Measurements from ENCODE around the gene GHRHR.

The GHRHR gene

GRCh38 chr7:30977222-30977621 is 13.5 kb downstream of the GHRHR start:
- TF ChIP-seq CTCF (conservative IDR thresholded peaks at IDR 0.05; ENCODE audit: low read depth), result no peak
- no peak overlapping the region for H3K27ac ChIP-seq
- POLR2A ChIA-PET (ENCODE audit: low non-redundant PET), result no interaction called here
- CTCF ChIA-PET, result interaction anchor here (0.6 to 0.9 kb wide), 3 partner anchors 176 to 471 kb away, joined by 3 to 4 read pairs (median 3); no protein-coding TSS in a partner anchor
- DNase-seq (ENCODE audit: low spot score), result no peak

GRCh38 chr7:30977896-30978564 is 14.3 kb downstream of the GHRHR start:
- no peak; the same call in 1 of the 2 replicates for TF ChIP-seq CTCF (conservative IDR thresholded peaks at IDR 0.05; ENCODE audit: low read depth)
- H3K27ac ChIP-seq, result no peak overlapping the region
- DNase-seq (ENCODE audit: low spot score), result peak; percentile 34
- CTCF ChIA-PET, result interaction anchor here (0.6 to 1.0 kb wide), 3 partner anchors 178 to 187 kb away, joined by 3 to 4 read pairs (median 4); no protein-coding TSS in a partner anchor
- POLR2A ChIA-PET (ENCODE audit: low non-redundant PET), result no interaction called here

- no peak for DNase-seq (ENCODE audit: low spot score)
- H3K27ac ChIP-seq, result no peak overlapping the region
- CTCF ChIA-PET, result interaction anchor here (1.1 kb wide), 1 partner anchor 155 kb away, joined by 4 read pairs; no protein-coding TSS in a partner anchor
- TF ChIP-seq CTCF (conservative IDR thresholded peaks at IDR 0.05; ENCODE audit: low read depth), result no peak
- POLR2A ChIA-PET (ENCODE audit: low non-redundant PET), result no interaction called here
These were observed 15.3 kb downstream of the GHRHR start for GRCh38 chr7:30979027-30979426.

GRCh38 chr7:30980194-30980593 is 16.4 kb downstream of the GHRHR start:
- TF ChIP-seq CTCF (conservative IDR thresholded peaks at IDR 0.05; ENCODE audit: low read depth), result no peak
- H3K27ac ChIP-seq, result no peak overlapping the region
- ChIA-PET POLR2A (ENCODE audit: low non-redundant PET) (no interaction called here), CTCF (no interaction called here)
- DNase-seq (ENCODE audit: low spot score), result no peak

- ChIA-PET CTCF (interaction anchor here (6.2 kb wide), 1 partner anchor 141 kb away, joined by 108 read pairs; no protein-coding TSS in a partner anchor), POLR2A (ENCODE audit: low non-redundant PET) (no interaction called here)
- DNase-seq (ENCODE audit: low spot score), result no peak
- no peak for TF ChIP-seq CTCF (conservative IDR thresholded peaks at IDR 0.05; ENCODE audit: low read depth)
- H3K27ac ChIP-seq, result no peak overlapping the region
These were observed 17.0 kb downstream of the GHRHR start for GRCh38 chr7:30980751-30981150.

- ChIA-PET CTCF (interaction anchor here (0.5 to 6.2 kb wide), 21 partner anchors 9 to 289 kb away, joined by 3 to 108 read pairs (median 4); no protein-coding TSS in a partner anchor), POLR2A (ENCODE audit: low non-redundant PET) (interaction anchor here (1.2 kb wide), 1 partner anchor 140 kb away, joined by 3 read pairs; no protein-coding TSS in a partner anchor)
- peak; percentile 97 for TF ChIP-seq CTCF (conservative IDR thresholded peaks at IDR 0.05; ENCODE audit: low read depth)
- peak; percentile 80 for DNase-seq (ENCODE audit: low spot score)
- no peak overlapping the region for H3K27ac ChIP-seq
These were observed 19.5 kb downstream of the GHRHR start for GRCh38 chr7:30983042-30983913.
